ENCODE data around the gene SRRD. TPM values are rescaled to one million over a fixed set of nuclear protein-coding genes. Genes with fewer than 3 reads are reported as not detected.

SRRD gene
- total and polyA plus RNA-seq, 2 of the 13 experiments (the other 11 are each of a cell fraction or from before 2014, with no cell fraction given), result 22.8 to 36.6 TPM

DNA sequence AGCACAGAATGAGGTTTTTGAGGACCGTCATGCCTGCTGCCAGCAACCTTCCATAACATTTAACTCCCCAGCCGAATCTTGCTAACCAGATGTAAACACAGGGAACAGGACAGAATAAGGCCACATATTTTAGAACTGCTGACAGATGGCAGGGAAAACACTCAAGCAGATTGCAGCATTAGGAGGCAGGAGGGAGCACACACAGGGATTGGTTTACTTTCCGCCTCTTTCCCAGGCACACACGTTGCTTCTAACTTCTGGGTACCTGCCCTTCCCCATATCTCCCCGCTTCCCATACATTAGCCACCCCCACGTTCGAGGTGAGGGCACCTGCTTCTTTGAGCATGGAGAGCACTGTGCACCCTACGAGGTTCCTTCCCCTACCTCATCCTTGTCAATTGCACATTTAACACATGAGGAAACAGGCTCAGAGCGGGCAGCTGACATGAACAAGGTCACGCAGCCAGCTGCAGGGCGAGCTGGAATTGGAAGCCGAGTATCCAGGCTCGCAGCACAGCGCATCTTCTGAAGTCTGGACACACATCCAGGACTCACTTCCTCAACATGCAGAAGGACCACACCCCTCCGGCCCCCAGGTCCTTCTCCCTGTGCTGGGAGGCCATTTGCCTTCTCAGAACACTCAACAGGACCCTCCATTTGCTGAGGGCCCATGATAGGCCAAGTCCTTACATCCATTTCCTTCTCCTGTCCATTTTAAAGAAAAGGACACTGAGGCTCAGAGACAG lies 35.9 kb upstream of the SRRD start (continued):
- TF ChIP-seq KMT2A (CRISPR knock-in tag; IDR thresholded peaks at IDR 0.05) (no peak), ZBTB43 (CRISPR knock-in tag; conservative IDR thresholded peaks at IDR 0.05) (no peak)

GRCh38 chr22:26448334-26448733 lies 35.3 kb upstream of the SRRD start:
- WGBS (ENCODE audit: low lambda C conversion rate), result 28% methylated on average over 2 of the region's 5 CpGs
- in situ Hi-C loops (cut with HindIII; ENCODE audit: extremely low pct_ligation_motif_present, low pct_unique_long_range_greater_than_20kb), result no loop called here
- H3K4me2 ChIP-seq (ENCODE audit: low read depth, low read length), result no peak overlapping the region
- intact Hi-C loops (cut with micrococcal nuclease; ENCODE audit: unreplicated experiment), result no loop called here
- no peaks in the 10 kb centered on the region for H4K20me1 ChIP-seq (ENCODE audit: insufficient read depth, low read length)
- no peak overlapping the region for H3K27ac ChIP-seq (ENCODE audit: extremely low read length, insufficient read depth, low read length)
- no peak overlapping the region for H3K9ac ChIP-seq (ENCODE audit: insufficient read depth, low read depth, low read length)
- BruUV-seq (replicated peaks), result no TSS peak
- H3K36me3 ChIP-seq (replicated peaks in 1 of 2; ENCODE audit: control insufficient read depth in 1 of 2, insufficient read depth in 2 of 2, low read length in 2 of 2), result peaks cover 6 to 23% of the 10 kb centered on the region in 2 experiments
- no peak for ATAC-seq
- H3K9me3 ChIP-seq (ENCODE audit: low read length), result no peaks in the 10 kb centered on the region
- H3K79me2 ChIP-seq (ENCODE audit: insufficient read depth, low read length), result no peaks in the 10 kb centered on the region
- no peak for FAIRE-seq
- POLR2A ChIA-PET, result no interaction called here
- no peak overlapping the region for H2AFZ ChIP-seq (ENCODE audit: low read length)
- CTCF ChIA-PET (ENCODE audit: low intra/inter-chr PET ratio, low total read pairs), result no interaction called here
- no peaks in the 10 kb centered on the region for H3K27me3 ChIP-seq (ENCODE audit: control insufficient read depth in 1 of 2, insufficient read depth in 2 of 2, low read length in 2 of 2)
- no peaks in the 10 kb centered on the region for H3K4me1 ChIP-seq (ENCODE audit: insufficient read depth, low read length)
- no peak overlapping the region for H3K4me3 ChIP-seq (replicated peaks in 1 of 3; ENCODE audit: insufficient read depth in 1 of 3, low read depth in 2 of 3, low read length in 3 of 3)
- no peak for DNase-seq (ENCODE audit: low spot score)
- TF ChIP-seq SRSF9 (IDR thresholded peaks at IDR 0.05; ENCODE audit: borderline replicate concordance, insufficient read depth, low read depth, low read length, poor library complexity, severe bottlenecking) (no peak), TMF1 (CRISPR knock-in tag; IDR thresholded peaks at IDR 0.05; ENCODE audit: low read depth) (no peak), POGK (CRISPR knock-in tag; conservative IDR thresholded peaks at IDR 0.05) (no peak), FLYWCH1 (CRISPR knock-in tag; IDR thresholded peaks at IDR 0.05) (no peak), ELF1 (CRISPR knock-in tag; IDR thresholded peaks at IDR 0.05) (no peak), ETV5 (CRISPR knock-in tag; IDR thresholded peaks at IDR 0.05; ENCODE audit: borderline replicate concordance) (no peak), MIXL1 (CRISPR knock-in tag; IDR thresholded peaks at IDR 0.05) (no peak), ZNF607 (CRISPR knock-in tag; IDR thresholded peaks at IDR 0.05; ENCODE audit: borderline replicate concordance) (no peak), PHF20 (CRISPR knock-in tag; IDR thresholded peaks at IDR 0.05) (no peak), ZNF160 (CRISPR knock-in tag; IDR thresholded peaks at IDR 0.05) (no peak)
- TF ChIP-seq, protein P1, sequence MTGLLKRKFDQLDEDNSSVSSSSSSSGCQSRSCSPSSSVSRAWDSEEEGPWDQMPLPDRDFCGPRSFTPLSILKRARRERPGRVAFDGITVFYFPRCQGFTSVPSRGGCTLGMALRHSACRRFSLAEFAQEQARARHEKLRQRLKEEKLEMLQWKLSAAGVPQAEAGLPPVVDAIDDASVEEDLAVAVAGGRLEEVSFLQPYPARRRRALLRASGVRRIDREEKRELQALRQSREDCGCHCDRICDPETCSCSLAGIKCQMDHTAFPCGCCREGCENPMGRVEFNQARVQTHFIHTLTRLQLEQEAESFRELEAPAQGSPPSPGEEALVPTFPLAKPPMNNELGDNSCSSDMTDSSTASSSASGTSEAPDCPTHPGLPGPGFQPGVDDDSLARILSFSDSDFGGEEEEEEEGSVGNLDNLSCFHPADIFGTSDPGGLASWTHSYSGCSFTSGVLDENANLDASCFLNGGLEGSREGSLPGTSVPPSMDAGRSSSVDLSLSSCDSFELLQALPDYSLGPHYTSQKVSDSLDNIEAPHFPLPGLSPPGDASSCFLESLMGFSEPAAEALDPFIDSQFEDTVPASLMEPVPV (CRISPR knock-in tag; IDR thresholded peaks at IDR 0.05), result no peak
- TF ChIP-seq, protein P2, sequence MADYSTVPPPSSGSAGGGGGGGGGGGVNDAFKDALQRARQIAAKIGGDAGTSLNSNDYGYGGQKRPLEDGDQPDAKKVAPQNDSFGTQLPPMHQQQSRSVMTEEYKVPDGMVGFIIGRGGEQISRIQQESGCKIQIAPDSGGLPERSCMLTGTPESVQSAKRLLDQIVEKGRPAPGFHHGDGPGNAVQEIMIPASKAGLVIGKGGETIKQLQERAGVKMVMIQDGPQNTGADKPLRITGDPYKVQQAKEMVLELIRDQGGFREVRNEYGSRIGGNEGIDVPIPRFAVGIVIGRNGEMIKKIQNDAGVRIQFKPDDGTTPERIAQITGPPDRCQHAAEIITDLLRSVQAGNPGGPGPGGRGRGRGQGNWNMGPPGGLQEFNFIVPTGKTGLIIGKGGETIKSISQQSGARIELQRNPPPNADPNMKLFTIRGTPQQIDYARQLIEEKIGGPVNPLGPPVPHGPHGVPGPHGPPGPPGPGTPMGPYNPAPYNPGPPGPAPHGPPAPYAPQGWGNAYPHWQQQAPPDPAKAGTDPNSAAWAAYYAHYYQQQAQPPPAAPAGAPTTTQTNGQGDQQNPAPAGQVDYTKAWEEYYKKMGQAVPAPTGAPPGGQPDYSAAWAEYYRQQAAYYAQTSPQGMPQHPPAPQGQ (CRISPR knock-in tag; IDR thresholded peaks at IDR 0.05; ENCODE audit: borderline replicate concordance), result no peak
- TF ChIP-seq, protein P3, sequence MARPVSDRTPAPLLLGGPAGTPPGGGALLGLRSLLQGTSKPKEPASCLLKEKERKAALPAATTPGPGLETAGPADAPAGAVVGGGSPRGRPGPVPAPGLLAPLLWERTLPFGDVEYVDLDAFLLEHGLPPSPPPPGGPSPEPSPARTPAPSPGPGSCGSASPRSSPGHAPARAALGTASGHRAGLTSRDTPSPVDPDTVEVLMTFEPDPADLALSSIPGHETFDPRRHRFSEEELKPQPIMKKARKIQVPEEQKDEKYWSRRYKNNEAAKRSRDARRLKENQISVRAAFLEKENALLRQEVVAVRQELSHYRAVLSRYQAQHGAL (CRISPR knock-in tag; IDR thresholded peaks at IDR 0.05; ENCODE audit: not compliant biosample characterization), result no peak
